B cell (primary cell): ENCODE data around the gene ZNF630.

Experiments used
- EZH2 ChIP-seq: IDR thresholded peaks from 2 replicates; pipeline ENCODE4 v1.6.1; 2012; ENCODE audit warnings: borderline replicate concordance, low read depth, mild to moderate bottlenecking, moderate library complexity, low read length; ENCODE audit not compliant: insufficient read depth, poor library complexity, severe bottlenecking
- TF ChIP-seq, protein P1 (sequence below): fragments of 200-600 bp; IDR thresholded peaks from one replicate; pipeline ENCODE4 v1.8.0; 2022; ENCODE audit warnings: antibody characterized with exemption, mild to moderate bottlenecking

DNA sequence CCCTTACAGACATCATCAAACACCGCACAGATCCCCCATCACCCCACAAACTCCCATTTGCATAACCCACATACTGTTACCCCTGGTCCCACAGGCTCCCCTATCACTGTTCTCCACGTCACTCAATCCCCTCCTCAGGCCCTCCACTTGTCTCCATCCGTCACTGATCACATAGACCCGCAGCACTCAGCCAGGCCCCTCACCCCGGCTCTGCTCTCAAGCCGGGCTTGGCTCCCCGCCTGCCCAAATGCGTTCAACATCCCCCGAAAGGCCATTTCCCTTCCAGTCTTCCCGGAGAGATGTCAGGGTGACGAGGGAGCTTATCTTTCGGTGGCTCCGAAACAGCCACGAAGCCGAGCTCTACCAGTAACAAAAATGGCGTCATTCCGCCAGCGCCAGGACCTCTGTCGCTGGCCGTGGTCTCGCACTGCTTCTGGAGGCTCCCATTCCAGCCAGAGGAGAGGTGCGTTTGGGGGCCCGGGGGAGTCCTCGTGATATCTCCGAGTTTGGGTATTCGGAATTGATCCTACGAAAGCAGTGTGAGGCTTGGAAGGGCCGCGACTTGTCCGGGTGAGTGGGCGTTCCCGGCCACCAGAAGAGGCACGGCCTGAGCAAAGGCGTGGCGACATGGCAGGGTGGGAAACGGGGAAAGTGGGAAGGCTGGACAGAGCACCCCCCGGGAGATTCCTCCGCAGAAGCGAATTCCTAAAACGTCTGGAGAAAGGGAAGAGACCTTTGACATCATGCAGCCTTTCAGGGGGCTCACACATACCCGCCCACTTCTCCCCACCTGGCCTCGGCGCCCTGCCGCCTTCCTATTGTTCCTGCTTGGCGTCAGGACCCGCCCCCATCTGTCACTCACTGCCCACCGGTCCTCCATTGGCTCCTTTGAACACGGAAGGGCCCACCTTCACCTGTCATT lies at the start of gene ZNF630:
- TF ChIP-seq, protein P1, sequence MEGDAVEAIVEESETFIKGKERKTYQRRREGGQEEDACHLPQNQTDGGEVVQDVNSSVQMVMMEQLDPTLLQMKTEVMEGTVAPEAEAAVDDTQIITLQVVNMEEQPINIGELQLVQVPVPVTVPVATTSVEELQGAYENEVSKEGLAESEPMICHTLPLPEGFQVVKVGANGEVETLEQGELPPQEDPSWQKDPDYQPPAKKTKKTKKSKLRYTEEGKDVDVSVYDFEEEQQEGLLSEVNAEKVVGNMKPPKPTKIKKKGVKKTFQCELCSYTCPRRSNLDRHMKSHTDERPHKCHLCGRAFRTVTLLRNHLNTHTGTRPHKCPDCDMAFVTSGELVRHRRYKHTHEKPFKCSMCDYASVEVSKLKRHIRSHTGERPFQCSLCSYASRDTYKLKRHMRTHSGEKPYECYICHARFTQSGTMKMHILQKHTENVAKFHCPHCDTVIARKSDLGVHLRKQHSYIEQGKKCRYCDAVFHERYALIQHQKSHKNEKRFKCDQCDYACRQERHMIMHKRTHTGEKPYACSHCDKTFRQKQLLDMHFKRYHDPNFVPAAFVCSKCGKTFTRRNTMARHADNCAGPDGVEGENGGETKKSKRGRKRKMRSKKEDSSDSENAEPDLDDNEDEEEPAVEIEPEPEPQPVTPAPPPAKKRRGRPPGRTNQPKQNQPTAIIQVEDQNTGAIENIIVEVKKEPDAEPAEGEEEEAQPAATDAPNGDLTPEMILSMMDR, result no peak
- TF ChIP-seq EZH2, result no peak
